Measurements from ENCODE around the gene PDZD4. TPM values are rescaled to one million over a fixed set of nuclear protein-coding genes. Genes with fewer than 3 reads are reported as not detected.

PDZD4 gene
- total RNA-seq, 1 donor from 2014 or later, result 9.9 TPM

- peaks cover 65% of the 10 kb centered on the region for H3K79me2 ChIP-seq (ENCODE audit: insufficient read depth, low read length)
Measured at GRCh38 chrX:153792368-153792767, 38.0 kb downstream of the PDZD4 start.

DNA sequence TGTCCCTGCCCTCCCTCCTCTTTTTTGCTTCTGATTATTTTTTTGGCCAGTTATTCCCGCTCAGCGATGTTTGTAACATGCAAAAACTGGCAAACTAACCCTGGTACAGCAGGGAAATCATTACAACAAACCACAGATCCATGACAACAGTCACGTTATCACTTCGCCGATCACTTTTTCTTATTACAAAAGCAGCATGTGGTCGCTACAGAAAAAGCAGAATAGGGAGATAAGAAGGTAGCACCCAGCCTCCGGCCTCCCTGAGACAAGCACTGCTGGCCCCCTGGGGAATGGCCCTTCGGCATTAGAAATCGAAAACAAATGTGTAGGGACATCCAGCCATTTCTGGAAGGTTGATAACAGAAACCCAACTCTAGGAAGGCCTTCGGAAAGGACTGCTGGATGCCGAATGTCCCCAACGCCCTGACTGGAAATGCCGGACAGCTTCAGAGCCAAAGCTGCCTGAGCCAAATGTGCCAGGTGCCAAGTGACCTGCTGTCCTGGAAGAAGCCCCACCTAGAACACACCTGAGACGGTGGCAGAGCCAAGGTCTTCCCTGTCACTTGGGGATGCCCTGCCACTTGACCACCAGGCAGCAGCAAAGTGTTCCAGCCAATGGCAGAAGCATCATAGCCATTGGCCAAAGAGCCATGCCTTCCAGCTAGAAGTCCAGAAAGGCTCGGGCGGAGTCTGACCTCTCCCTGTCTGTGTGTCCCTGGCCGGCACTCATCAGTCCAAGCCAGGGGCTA is 39.1 kb downstream of the PDZD4 start:
- H3K79me2 ChIP-seq (ENCODE audit: insufficient read depth, low read length), result peaks cover 55% of the 10 kb centered on the region
- no peak overlapping the region for H3K27ac Mint-ChIP-seq (ENCODE audit: unreplicated experiment)

More at GRCh38 chrX:153792368-153792767, 38.0 kb downstream of the PDZD4 start:
- Histone ChIP-seq H3K27ac (ENCODE audit: low read depth, low read length) (no peak overlapping the region), H2AFZ (ENCODE audit: low read depth, low read length) (no peak overlapping the region), H3K4me3 (ENCODE audit: insufficient read depth, low read depth, low read length) (no peak overlapping the region), H3K9ac (ENCODE audit: low read length) (peak overlapping the region; percentile 98), H3K4me2 (ENCODE audit: low read length) (peak overlapping the region; percentile 94), H3K4me1 (ENCODE audit: insufficient read depth, low read length) (peaks cover 16% of the 10 kb centered on the region), H3K27me3 (ENCODE audit: insufficient read depth, low read length) (no peaks in the 10 kb centered on the region), H3K36me3 (ENCODE audit: insufficient read depth, low read length) (no peaks in the 10 kb centered on the region), H4K20me1 (ENCODE audit: insufficient read depth, low read length) (peaks cover 25% of the 10 kb centered on the region), H3K9me3 (ENCODE audit: insufficient read depth, low read depth, low read length) (no peaks in the 10 kb centered on the region)
- H3K36me3 Mint-ChIP-seq (ENCODE audit: low read depth, unreplicated experiment), result no peaks in the 10 kb centered on the region
- no peaks in the 10 kb centered on the region for H3K9me3 Mint-ChIP-seq (ENCODE audit: unreplicated experiment)
- no peak overlapping the region for H3K4me3 Mint-ChIP-seq (ENCODE audit: unreplicated experiment)
- no peak for DNase-seq (ENCODE audit: low read depth)
- no peak overlapping the region for H3K27ac Mint-ChIP-seq (ENCODE audit: unreplicated experiment)
- H3K4me1 Mint-ChIP-seq (ENCODE audit: low read depth, unreplicated experiment), result peaks cover 5% of the 10 kb centered on the region
- FAIRE-seq, result no peak
- no peak for TF ChIP-seq EZH2 (IDR thresholded peaks at IDR 0.05; ENCODE audit: insufficient read depth, low read length)
- TF ChIP-seq, protein P1, sequence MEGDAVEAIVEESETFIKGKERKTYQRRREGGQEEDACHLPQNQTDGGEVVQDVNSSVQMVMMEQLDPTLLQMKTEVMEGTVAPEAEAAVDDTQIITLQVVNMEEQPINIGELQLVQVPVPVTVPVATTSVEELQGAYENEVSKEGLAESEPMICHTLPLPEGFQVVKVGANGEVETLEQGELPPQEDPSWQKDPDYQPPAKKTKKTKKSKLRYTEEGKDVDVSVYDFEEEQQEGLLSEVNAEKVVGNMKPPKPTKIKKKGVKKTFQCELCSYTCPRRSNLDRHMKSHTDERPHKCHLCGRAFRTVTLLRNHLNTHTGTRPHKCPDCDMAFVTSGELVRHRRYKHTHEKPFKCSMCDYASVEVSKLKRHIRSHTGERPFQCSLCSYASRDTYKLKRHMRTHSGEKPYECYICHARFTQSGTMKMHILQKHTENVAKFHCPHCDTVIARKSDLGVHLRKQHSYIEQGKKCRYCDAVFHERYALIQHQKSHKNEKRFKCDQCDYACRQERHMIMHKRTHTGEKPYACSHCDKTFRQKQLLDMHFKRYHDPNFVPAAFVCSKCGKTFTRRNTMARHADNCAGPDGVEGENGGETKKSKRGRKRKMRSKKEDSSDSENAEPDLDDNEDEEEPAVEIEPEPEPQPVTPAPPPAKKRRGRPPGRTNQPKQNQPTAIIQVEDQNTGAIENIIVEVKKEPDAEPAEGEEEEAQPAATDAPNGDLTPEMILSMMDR (IDR thresholded peaks at IDR 0.05; ENCODE audit: insufficient read depth, low read depth, low read length), result no peak
- H3K27me3 Mint-ChIP-seq (ENCODE audit: low read depth, unreplicated experiment), result no peaks in the 10 kb centered on the region

More for the DNA sequence above, 39.1 kb downstream of the PDZD4 start:
- Mint-ChIP-seq H3K36me3 (ENCODE audit: low read depth, unreplicated experiment) (no peaks in the 10 kb centered on the region), H3K4me1 (ENCODE audit: low read depth, unreplicated experiment) (peaks cover 5% of the 10 kb centered on the region), H3K9me3 (ENCODE audit: unreplicated experiment) (no peaks in the 10 kb centered on the region), H3K27me3 (ENCODE audit: low read depth, unreplicated experiment) (no peaks in the 10 kb centered on the region), H3K4me3 (ENCODE audit: unreplicated experiment) (no peak overlapping the region)
- Histone ChIP-seq H3K4me3 (ENCODE audit: insufficient read depth, low read depth, low read length) (no peak overlapping the region), H3K27ac (ENCODE audit: low read depth, low read length) (no peak overlapping the region), H3K4me1 (ENCODE audit: insufficient read depth, low read length) (peaks cover 16% of the 10 kb centered on the region), H3K4me2 (ENCODE audit: low read length) (no peak overlapping the region), H3K9me3 (ENCODE audit: insufficient read depth, low read depth, low read length) (no peaks in the 10 kb centered on the region), H4K20me1 (ENCODE audit: insufficient read depth, low read length) (peaks cover 15% of the 10 kb centered on the region), H3K9ac (ENCODE audit: low read length) (no peak overlapping the region), H3K36me3 (ENCODE audit: insufficient read depth, low read length) (no peaks in the 10 kb centered on the region), H2AFZ (ENCODE audit: low read depth, low read length) (no peak overlapping the region), H3K27me3 (ENCODE audit: insufficient read depth, low read length) (no peaks in the 10 kb centered on the region)
- DNase-seq (ENCODE audit: low read depth) (no peak), FAIRE-seq (peak; percentile 49)
- TF ChIP-seq, protein P1 (IDR thresholded peaks at IDR 0.05; ENCODE audit: insufficient read depth, low read depth, low read length), result no peak
- TF ChIP-seq EZH2 (IDR thresholded peaks at IDR 0.05; ENCODE audit: insufficient read depth, low read length), result no peak
